DMS 273 treated with DMSO at 0.1 percent for 48 hours (cell line): Measurements from ENCODE around the gene HDAC9.

Experiments
- DNase-seq: peaks from one replicate; lab custom pipeline; 2025; lab: John Stamatoyannopoulos, UW

Gene HDAC9

GRCh38 chr7:18845700-18846099, 350.2 kb downstream of the HDAC9 start:
- no peak for DNase-seq

DNA sequence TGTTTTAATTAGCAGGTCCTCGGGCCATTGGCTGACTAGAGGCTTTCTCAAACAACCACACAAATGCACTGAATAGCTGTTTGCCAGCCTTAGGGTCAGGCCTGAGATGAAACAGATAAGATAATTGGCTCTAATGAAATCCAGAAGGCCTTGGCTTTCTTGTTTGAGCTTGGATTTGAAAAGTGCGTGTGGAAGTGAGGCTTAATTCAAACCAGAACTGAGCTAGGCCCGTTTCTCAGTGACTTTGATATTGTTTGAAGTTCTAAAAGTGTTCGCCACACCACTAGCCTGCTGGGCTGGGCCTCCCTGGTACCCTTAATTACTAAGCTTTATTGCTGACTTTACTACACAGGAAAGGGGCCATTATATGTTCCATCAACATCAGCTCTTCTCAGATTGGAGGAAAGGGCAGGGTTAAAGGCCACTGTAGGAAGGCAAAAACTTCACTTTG, 351.2 kb downstream of the HDAC9 start:
- no peak for DNase-seq

DNA sequence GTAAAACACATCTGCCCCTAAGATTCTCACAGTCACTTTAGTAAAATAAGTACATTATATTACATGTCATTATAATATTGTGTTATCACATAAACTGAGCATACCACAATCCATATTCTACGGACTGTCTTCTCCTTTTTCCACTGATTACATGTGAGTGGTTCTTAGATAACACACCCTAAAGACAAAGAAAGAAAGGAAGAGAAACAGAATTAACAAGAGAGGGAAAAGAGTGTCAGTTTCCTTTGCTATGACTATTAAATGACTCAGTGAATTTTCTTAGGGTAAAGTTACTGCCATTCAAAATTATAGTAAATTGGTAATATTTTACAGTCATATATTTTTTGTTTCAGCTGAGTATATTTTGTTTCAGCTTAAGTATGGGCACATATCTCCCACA, 353.6 kb downstream of the HDAC9 start:
- DNase-seq, result no peak

DNA sequence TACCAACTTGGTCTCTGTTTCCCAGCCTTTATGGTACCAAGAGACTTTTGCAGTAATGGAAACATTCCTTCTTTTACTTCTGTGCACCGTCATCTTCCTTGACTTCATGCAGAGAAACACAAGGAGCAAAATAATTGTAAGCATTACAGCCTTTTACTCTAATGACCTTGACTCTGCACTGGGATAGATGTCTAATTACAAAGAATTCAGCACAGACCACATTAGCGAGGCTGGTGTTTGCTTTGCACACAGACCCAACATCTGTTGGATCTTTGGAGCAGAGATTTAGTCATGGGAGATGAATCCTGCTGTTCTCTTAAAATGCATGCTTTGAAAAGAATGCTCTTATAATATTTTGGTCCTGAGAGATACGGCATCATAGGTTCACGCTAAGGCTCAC, 360.2 kb downstream of the HDAC9 start:
- no peak for DNase-seq

DNA sequence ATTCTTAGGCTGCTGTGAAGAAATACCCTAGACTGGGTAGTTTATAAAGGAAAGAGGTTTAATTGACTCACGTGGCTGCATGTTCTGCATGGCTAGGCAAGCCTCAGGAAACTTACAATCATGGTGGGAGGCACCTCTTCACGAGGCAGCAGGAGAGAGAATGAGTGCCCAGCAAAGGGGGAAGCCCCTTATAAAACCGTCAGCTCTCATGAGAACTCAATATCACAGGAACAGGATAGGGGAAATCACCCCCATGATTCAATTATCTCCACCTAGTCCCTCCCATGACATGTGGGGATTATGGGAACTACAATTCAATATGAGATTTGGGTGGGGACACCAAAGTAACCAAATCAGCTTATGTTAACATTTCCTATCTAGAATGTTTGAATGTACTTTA, 362.7 kb downstream of the HDAC9 start:
- DNase-seq, result no peak

- DNase-seq, result no peak
These were observed 363.8 kb downstream of the HDAC9 start for GRCh38 chr7:18859318-18859717.

GRCh38 chr7:18860221-18860620, 364.7 kb downstream of the HDAC9 start:
- no peak for DNase-seq

DNA sequence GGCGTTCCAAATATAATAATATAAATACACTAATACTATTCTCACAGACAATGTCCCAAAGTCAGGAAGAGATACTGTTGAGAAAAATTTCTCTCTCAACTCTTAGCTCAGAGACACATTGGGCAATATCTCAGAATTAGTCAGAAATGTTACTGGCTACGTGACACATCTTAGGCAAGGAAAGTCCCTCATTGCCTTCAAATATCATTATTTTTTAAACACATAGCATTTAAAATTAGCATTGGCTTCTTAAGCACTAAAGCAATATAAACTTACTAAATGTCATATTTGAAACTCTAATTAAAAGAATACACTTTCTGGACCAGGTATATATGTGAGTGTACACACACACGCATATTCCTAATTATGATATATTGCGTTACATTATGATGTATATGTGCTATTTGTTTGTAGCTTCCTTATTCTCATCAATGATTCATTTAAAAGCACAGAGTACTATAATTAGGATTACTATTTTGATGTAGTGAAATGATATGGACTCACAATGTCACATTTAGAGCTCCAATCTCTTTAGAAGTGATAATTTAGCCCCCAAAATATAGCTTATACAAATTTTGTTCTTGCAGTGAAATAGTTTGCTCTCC, 366.1 kb downstream of the HDAC9 start:
- no peak for DNase-seq

DNA sequence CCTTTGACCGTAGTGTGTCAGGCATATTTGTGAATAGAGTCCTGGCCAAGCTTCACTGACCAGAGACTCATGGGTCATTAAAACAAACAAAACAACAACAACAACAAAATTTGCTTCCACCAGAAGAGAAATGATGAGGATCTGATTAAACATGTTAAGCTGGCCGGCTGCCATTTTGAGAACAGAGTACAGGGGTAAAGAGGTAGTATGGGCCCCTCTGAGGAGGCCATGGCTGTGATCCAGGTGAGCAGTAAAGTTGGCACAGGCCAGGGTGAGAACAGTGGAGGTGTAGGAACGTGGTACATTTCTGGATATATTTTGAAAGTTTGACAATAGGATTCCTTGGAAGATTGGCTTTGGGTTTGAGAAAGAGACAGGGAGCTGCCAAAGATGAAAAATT, 369.4 kb downstream of the HDAC9 start:
- DNase-seq, result no peak

DNA sequence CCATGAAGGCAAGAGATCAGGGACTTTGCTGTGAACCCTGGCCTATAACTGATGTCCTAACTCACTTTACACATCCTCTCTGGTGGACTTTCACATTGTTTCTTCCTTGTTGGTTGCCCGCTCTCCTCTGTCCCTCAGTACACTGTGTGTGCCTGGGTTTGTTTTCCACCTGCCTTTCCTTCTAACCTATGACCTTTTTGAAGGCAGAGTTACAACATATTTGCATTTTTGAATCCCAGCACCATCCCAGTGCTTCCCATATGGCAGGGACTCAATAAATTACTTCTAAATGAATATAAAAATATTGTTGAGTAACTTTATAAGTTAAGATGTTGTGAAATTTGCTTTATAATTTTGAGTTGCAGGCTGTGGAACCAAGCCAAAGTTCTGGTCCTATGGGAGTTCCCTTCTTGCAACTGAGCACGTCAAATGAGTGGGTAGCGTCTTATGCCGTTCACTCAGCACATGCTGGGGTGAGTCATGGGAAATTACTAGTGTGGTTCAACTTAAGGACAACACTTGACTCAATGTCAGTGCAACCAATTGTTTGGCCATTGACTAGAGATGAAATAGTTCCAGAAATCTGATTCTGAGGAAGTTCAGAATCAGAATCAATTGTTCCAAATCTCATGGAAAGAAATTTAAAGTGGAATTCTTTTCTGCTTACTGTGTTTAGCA, 370.9 kb downstream of the HDAC9 start:
- no peak for DNase-seq

GRCh38 chr7:18872344-18872743, 376.8 kb downstream of the HDAC9 start:
- DNase-seq, result no peak

DNA sequence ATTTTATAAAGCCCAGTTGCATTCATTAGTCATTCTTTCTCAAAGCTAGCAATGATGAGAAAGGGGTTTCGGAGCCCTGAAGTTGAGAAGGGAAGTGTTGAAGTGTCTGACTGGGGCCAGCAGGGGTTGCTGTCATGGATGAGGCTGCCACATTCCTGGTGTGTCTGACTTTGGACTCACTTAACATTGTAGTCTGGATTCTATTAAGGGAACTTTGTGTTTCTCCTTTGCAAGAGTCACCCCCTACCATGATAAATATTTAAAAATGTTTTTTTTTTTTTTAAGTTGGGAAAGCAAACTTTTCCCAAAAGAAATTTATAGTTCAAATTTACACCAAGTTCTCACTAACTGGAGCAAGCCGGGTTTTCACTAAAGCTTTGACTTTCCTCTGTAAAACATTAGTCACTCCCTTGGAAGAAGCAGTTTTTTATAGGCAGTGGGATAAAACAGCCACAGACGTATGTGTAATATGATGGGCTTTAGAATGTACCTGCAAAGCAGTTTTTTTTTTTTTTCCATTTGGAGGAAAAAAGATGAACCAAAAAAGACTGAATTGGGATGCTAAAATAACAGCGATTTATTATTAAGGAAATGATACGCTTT, 378.3 kb downstream of the HDAC9 start:
- DNase-seq, result no peak

DNA sequence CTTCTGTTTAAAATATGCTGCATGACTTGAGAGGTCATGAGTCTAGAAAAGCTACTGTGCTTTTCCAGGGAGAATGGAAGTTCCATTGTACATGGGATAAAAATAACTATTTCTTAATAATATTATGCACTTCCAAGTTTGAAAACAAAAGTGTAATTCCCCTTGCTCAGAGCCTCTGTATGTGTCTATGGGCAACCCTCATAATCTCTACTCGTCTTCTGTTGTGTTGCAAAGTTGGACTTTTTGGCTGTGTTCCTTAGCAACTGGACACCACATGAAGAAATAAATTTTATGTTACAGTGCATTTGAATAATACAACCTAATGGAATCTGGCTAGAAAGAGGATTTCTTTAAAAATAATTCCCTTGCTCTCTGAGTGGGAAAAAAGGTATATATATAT, 379.3 kb downstream of the HDAC9 start:
- no peak for DNase-seq

DNA sequence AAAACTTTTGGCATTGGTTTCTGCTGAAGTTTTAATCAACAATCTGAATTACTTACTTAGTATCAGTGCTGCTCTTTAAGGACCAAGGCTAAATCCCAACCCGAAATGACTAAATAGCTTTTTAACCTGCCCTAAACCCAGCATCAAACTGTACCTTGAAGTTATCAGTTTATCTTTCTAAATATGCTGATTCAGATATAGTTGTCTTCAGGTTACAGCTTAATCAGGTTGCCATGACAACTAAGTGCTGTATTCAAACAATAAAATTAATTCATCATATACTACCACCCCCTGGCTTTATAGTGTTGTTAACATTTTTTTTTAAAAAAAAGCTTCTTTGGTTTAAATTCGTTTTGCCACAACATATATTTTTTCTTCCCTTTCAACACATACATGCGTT, 382.3 kb downstream of the HDAC9 start:
- DNase-seq, result no peak

GRCh38 chr7:18886832-18887231, 391.3 kb downstream of the HDAC9 start:
- DNase-seq, result no peak

DNA sequence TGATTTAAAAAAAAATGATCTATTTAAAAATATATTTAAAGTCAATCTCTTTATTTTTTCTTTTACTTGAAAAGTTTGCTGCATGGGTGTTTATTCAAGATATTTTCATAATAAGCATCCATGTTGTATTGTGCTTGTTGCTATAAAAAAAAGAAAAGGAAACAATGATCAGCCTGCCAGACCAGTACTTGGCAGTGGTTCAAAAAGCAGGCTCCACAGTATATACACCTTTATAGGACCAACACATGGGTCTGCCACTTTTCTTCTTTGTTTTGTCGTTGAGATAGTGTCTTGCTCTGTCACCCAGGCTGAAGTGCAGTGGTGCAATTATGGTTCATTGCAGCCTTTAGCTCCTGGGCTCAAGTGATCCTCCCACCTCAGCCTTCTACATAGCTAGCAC, 393.9 kb downstream of the HDAC9 start:
- DNase-seq, result no peak

- no peak for DNase-seq
These were observed 394.6 kb downstream of the HDAC9 start for GRCh38 chr7:18890134-18890533.

GRCh38 chr7:18890885-18891621, 395.5 kb downstream of the HDAC9 start:
- DNase-seq, result no peak

GRCh38 chr7:18893156-18893555, 397.6 kb downstream of the HDAC9 start:
- DNase-seq, result no peak

- no peak for DNase-seq
These were observed 398.6 kb downstream of the HDAC9 start for GRCh38 chr7:18894155-18894554.

- no peak for DNase-seq
These were observed 399.9 kb downstream of the HDAC9 start for GRCh38 chr7:18895456-18895855.

DNA sequence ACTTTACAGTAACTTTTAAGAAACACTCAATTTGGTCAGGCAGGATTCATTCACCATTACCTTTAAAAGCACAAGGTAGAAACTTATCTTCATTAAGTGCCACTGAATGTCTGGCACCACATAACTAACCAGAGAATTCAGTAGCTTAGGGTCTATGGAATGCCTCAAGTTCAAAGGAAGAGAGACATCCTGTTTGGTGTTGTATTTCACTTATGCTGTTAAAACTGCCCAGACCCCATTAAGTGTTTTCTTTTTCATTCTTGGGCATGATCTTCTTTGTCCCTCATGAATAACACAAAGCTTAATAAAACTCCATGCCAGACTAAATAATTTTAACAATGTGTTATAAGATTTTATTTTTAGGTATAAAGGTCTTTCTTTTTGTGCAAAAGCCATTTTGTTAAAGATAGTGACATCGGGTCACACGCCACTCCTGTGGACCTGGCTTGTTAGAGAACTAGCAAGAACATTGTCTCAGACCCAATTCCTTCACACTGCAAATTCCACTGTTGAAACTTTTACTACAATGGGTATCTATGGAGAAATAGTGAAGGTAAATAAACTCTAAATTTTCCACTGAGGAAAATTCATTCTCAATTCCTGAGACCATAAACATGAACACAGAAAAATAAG, 400.9 kb downstream of the HDAC9 start:
- DNase-seq, result no peak
